Keratinocyte (primary cell): ENCODE measurements around the gene KIAA1217. TPM values are rescaled to one million over a fixed set of nuclear protein-coding genes. Genes with fewer than 3 reads are reported as not detected.

Source experiments
- DNase-seq: peaks from one replicate; pipeline ENCODE4 v3.0.0-alpha.2; 2011; ENCODE audit warnings: low read depth, missing footprints, low spot score
- FAIRE-seq: peaks from 2 replicates; lab custom pipeline; 2011; peaks lifted over from hg19 to GRCh38; lab: Jason Lieb, UNC
- H2AFZ ChIP-seq: 2 replicates; pipeline ENCODE4 v1.6.0; 2012; ENCODE audit warnings: low read length, control low read depth, inconsistent platforms; ENCODE audit not compliant: control insufficient read depth
- H3K27ac ChIP-seq: 2 replicates; pipeline ENCODE4 v1.5.1; 2011; ENCODE audit warnings: low read length; ENCODE audit not compliant: control insufficient read depth, insufficient read depth
- H3K27me3 ChIP-seq: 3 replicates; pipeline ENCODE4 v1.6.0; 2011; ENCODE audit warnings: low read length; ENCODE audit not compliant: control insufficient read depth, insufficient read depth; ENCODE audit errors: extremely low read depth
- H3K36me3 ChIP-seq, 2 experiments: 2 replicates in 1 of 2; 3 replicates in 1 of 2; pipeline ENCODE4 v1.5.1; 2011; ENCODE audit warnings: low read length in 2 of 2, mild to moderate bottlenecking in 1 of 2; ENCODE audit not compliant: control insufficient read depth in 2 of 2, insufficient read depth in 2 of 2; ENCODE audit errors: extremely low read depth in 1 of 2
- H3K4me1 ChIP-seq: 3 replicates; pipeline ENCODE4 v1.5.1; 2011; ENCODE audit warnings: low read length; ENCODE audit not compliant: control insufficient read depth, insufficient read depth; ENCODE audit errors: extremely low read depth
- H3K4me2 ChIP-seq: 3 replicates; pipeline ENCODE4 v1.6.0; 2011; ENCODE audit warnings: low read depth, low read length; ENCODE audit not compliant: control insufficient read depth, insufficient read depth; ENCODE audit errors: extremely low read depth
- H3K4me3 ChIP-seq, 3 experiments: fragments of 200-600 bp in 1 of 3; sonication (generic) in 1 of 3; 2 replicates in 2 of 3; 3 replicates in 1 of 3; pipeline ENCODE4 v1.5.1; 2011 to 2016; ENCODE audit warnings: low read length in 3 of 3, mild to moderate bottlenecking in 3 of 3, control low read depth in 2 of 3, inconsistent platforms in 1 of 3, low read depth in 1 of 3, mixed read lengths in 1 of 3, mixed run types in 1 of 3, moderate library complexity in 1 of 3; ENCODE audit not compliant: control insufficient read depth in 2 of 3, insufficient read depth in 2 of 3; ENCODE audit errors: extremely low read depth in 1 of 3
- H3K79me2 ChIP-seq: 2 replicates; pipeline ENCODE4 v1.6.0; 2012; ENCODE audit warnings: low read length; ENCODE audit not compliant: control insufficient read depth, insufficient read depth
- H3K9ac ChIP-seq: 3 replicates; pipeline ENCODE4 v1.6.0; 2011; ENCODE audit warnings: low read length; ENCODE audit not compliant: control insufficient read depth, insufficient read depth; ENCODE audit errors: extremely low read depth
- H3K9me1 ChIP-seq: 3 replicates; pipeline ENCODE4 v1.6.0; 2011; ENCODE audit warnings: low read length; ENCODE audit not compliant: control insufficient read depth, insufficient read depth; ENCODE audit errors: extremely low read depth
- H3K9me3 ChIP-seq: 2 replicates; pipeline ENCODE4 v1.5.1; 2012; ENCODE audit warnings: low read depth, low read length; ENCODE audit not compliant: control insufficient read depth
- H4K20me1 ChIP-seq: 3 replicates; pipeline ENCODE4 v1.6.0; 2011; ENCODE audit warnings: low read length; ENCODE audit not compliant: control insufficient read depth, insufficient read depth; ENCODE audit errors: extremely low read depth
- CTCF ChIP-seq, 3 experiments: IDR thresholded peaks in 1 of 3; conservative IDR thresholded peaks in 1 of 3; optimal IDR thresholded peaks in 1 of 3; 2 replicates in 2 of 3; 3 replicates in 1 of 3; pipeline versions ENCODE3 to v1.5.1; 2011; ENCODE audit warnings: low read length in 3 of 3, mild to moderate bottlenecking in 3 of 3, moderate library complexity in 2 of 3, control low read depth in 1 of 3, inconsistent platforms in 1 of 3; ENCODE audit not compliant: insufficient read depth in 2 of 3; ENCODE audit errors: extremely low read depth in 1 of 3
- EZH2 ChIP-seq: IDR thresholded peaks from one replicate; pipeline ENCODE4 v1.6.1; 2012; ENCODE audit warnings: inconsistent platforms, mild to moderate bottlenecking, low read length, moderate library complexity
- dilution Hi-C: fragments of 300-500 bp; cut with MboI; formaldehyde crosslinking; loops from one replicate; pipeline ENCODE4 v1.7.0; 2020; ENCODE audit warnings: low sequenced_read_pairs; ENCODE audit not compliant: extremely low pct_ligation_motif_present
- polyA plus RNA-seq, 5 experiments: library from polyadenylated mRNA; depleted of rRNA in 3 of 5; stranded (reverse) in 3 of 5; stranded (forward) in 1 of 5; unstranded in 1 of 5; fragments of >200 nt; gene quantifications; 1 replicate in 1 of 5; 2 replicates in 3 of 5; 3 replicates in 1 of 5; pipeline versions ENCODE4 v1.2.1 to v1.2.3, GENCODE V29; 2011 to 2012; ENCODE audit warnings: missing spikeins in 2 of 5, low read depth in 1 of 5, low replicate concordance in 1 of 5

KIAA1217 gene
- polyA plus RNA-seq, 1 donor (not counting 4 experiments of a cell fraction or from before 2014, with no cell fraction given): 10.4 TPM

GRCh38 chr10:24197263-24197662 is 11.7 kb upstream of the KIAA1217 start:
- dilution Hi-C loops: no loop called here
- H3K4me2 ChIP-seq: no peak overlapping the region
- H3K4me3 ChIP-seq: no peak overlapping the region
- no peaks in the 10 kb centered on the region for H3K9me1 ChIP-seq
- H3K36me3 ChIP-seq: no peaks in the 10 kb centered on the region
- no peak for DNase-seq
- H4K20me1 ChIP-seq: no peaks in the 10 kb centered on the region
- no peaks in the 10 kb centered on the region for H3K9me3 ChIP-seq
- TF ChIP-seq CTCF (optimal IDR thresholded peaks at IDR 0.05 in 1 of 3, IDR thresholded peaks at IDR 0.05 in 1 of 3, conservative IDR thresholded peaks at IDR 0.05 in 1 of 3; ENCODE audit: extremely low read depth in 1 of 3, insufficient read depth in 2 of 3, low read length in 3 of 3) (no peak), EZH2 (no peak)
- no peaks in the 10 kb centered on the region for H3K79me2 ChIP-seq
- no peak overlapping the region for H3K27ac ChIP-seq
- no peaks in the 10 kb centered on the region for H3K4me1 ChIP-seq
- no peak for FAIRE-seq
- H3K9ac ChIP-seq: no peak overlapping the region
- no peaks in the 10 kb centered on the region for H3K27me3 ChIP-seq
- no peak overlapping the region for H2AFZ ChIP-seq

- DNase-seq (no peak), FAIRE-seq (no peak)
- no peak overlapping the region for H3K4me2 ChIP-seq
- no peak overlapping the region for H3K9ac ChIP-seq
- no peak overlapping the region for H3K4me3 ChIP-seq
- H3K9me1 ChIP-seq: no peaks in the 10 kb centered on the region
- no peak overlapping the region for H3K27ac ChIP-seq
- H3K4me1 ChIP-seq: no peaks in the 10 kb centered on the region
- H3K27me3 ChIP-seq: no peaks in the 10 kb centered on the region
- no peak overlapping the region for H2AFZ ChIP-seq
- dilution Hi-C loops: no loop called here
- H3K79me2 ChIP-seq: no peaks in the 10 kb centered on the region
- no peaks in the 10 kb centered on the region for H3K9me3 ChIP-seq
- no peaks in the 10 kb centered on the region for H3K36me3 ChIP-seq
- no peak for TF ChIP-seq CTCF (optimal IDR thresholded peaks at IDR 0.05 in 1 of 3, IDR thresholded peaks at IDR 0.05 in 1 of 3, conservative IDR thresholded peaks at IDR 0.05 in 1 of 3; ENCODE audit: extremely low read depth in 1 of 3, insufficient read depth in 2 of 3, low read length in 3 of 3)
- H4K20me1 ChIP-seq: no peaks in the 10 kb centered on the region
Measured at GRCh38 chr10:24201503-24202180, 7.3 kb upstream of the KIAA1217 start.
